Heart left ventricle (tissue), 13 donors: ENCODE measurements around the gene TMEM39B.

Experiments
- CTCF ChIP-seq, 12 donors: fragments of 200-600 bp; sonication (generic) in 4 of 12; IDR thresholded peaks; one replicate each; pipeline versions ENCODE4 v1.5.0 to v1.8.0; 2018 to 2022; ENCODE audit warnings: antibody characterized with exemption in 12 of 12, mild to moderate bottlenecking in 5 of 12
- POLR2A ChIP-seq, 2 donors: fragments of 450-650 bp; IDR thresholded peaks; one replicate each; pipeline ENCODE4 v1.6.1; 2017; ENCODE audit warnings: antibody characterized with exemption in 2 of 2, mild to moderate bottlenecking in 2 of 2, moderate library complexity in 2 of 2
- donor health status: ischemic (EF 13 %, LVEDD 7.1; RV severe dilation, severe dysfunction).
- donor health status: DM: no; HTN: yes; CAD: no.
- donor health status: DM: no; HTN: no; CAD: no.
- donor health status: ischemic (EF 25% LVEDD 6.9; RV normal size, moderate dysfunction).
- donor health status: ischemic (EF 25% LVEDD 5.7; RV mildly dilated, moderate dysfunction).
- donor health status: ischemic (EF 35%, LVEDD 5.7; RV mildly dilated, moderate dysfunction).
- donor health status: nonischemic (EF 11% LVEDD 7.7; RV severe dilation, severe dysfunction).
- donor health status: DM: yes; HTN: yes; CAD: no.
- donor health status: PGD.
- donor health status: ischemic (EF 29% LVEDD 5.4; RV normal size, mild dysfunction).
- donor health status: nonischemic (EF 23%, LVEDD 6.1; RV moderate dilation, normal function).

GRCh38 chr1:32111789-32112188 is 39.0 kb downstream of the TMEM39B start:
- TF ChIP-seq CTCF (IDR thresholded peaks at IDR 0.05) (no peak), POLR2A (IDR thresholded peaks at IDR 0.05) (no peak)
